Measurements from ENCODE around the gene KCNA10.

- no peak for TF ChIP-seq POLR2AphosphoS5 (IDR thresholded peaks at IDR 0.05)
- TF ChIP-seq CTCF (IDR thresholded peaks at IDR 0.05), result no peak
Measured at GRCh38 chr1:110482662-110483307, 36.2 kb downstream of the KCNA10 start.
